Measurements from ENCODE around the gene TMEM30B. TPM values are rescaled to one million over a fixed set of nuclear protein-coding genes. Genes with fewer than 3 reads are reported as not detected.

Gene TMEM30B
- total and polyA plus RNA-seq, 2 of the 4 experiments (the other 2 are of a cell fraction), result 0.03 TPM; not detected in 1

DNA sequence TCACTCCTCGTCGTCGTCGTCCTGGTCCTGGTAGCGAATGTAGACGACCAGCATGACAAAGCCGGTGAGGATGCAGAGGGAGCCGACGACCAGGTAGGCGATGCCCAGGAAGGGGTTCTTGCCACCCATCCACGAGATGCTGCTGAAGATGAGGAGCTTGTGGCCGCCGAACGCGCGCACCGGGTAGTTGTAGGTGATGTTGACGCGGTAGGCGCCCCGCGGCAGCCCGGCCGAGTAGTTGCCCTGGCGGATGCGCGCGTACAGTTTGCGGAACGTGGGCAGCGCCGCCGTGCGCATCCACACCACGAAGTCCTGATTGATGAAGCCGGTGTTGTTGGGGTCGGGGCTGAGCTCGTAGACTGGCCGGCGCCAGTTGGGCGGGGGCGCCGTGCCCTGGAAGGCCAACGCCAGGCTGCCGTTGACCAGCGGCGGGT, 1.0 kb downstream of the TMEM30B start:
- Histone ChIP-seq H3K4ac (ENCODE audit: low read depth, low read length) (peak overlapping the region; percentile 63; the same call in 1 of the 2 replicates), H2AK9ac (replicated peaks; ENCODE audit: low read depth, low read length, poor library complexity) (peak overlapping the region; percentile 74), H3K9me3 (ENCODE audit: control insufficient read depth, insufficient read depth, low read length) (peaks cover 8% of the 10 kb centered on the region; the same call in 1 of the 2 replicates), H3K27ac (ENCODE audit: insufficient read depth, low read length) (no peak overlapping the region), H4K20me1 (ENCODE audit: insufficient read depth, low read length) (no peaks in the 10 kb centered on the region), H2BK120ac (ENCODE audit: low read depth, low read length) (peak overlapping the region; percentile 41; the same call in 1 of the 2 replicates), H3K9ac (ENCODE audit: low read depth, low read length) (no peak overlapping the region), H3K23ac (ENCODE audit: low read depth, low read length) (no peak overlapping the region), H3K56ac (ENCODE audit: extremely low read depth, insufficient read depth, low read length) (no peak overlapping the region), H4K91ac (ENCODE audit: insufficient read depth, low read depth, low read length) (no peak overlapping the region), H2AFZ (replicated peaks; ENCODE audit: low read length, poor library complexity) (peak overlapping the region; percentile 94), H2AK5ac (ENCODE audit: low read depth, low read length) (no peak overlapping the region), H2BK20ac (ENCODE audit: low read depth, low read length) (no peak overlapping the region; the same call in 1 of the 2 replicates), H3K4me2 (ENCODE audit: low read depth, low read length) (peak overlapping the region; percentile 9; the same call in 1 of the 2 replicates), H3K14ac (replicated peaks; ENCODE audit: low read depth, low read length) (no peak overlapping the region), H2BK15ac (ENCODE audit: low read depth, low read length) (peak overlapping the region; percentile 21; the same call in 1 of the 3 replicates), H3K18ac (ENCODE audit: low read depth, low read length) (no peak overlapping the region), H3K9me1 (ENCODE audit: insufficient read depth, low read length) (no peaks in the 10 kb centered on the region), H2BK5ac (ENCODE audit: low read depth, low read length, poor library complexity, severe bottlenecking) (no peak overlapping the region), H3K4me3 (ENCODE audit: insufficient read depth, low read depth, low read length) (peak overlapping the region; percentile 22), H3K27me3 (ENCODE audit: control insufficient read depth, insufficient read depth, low read length) (peaks cover 27% of the 10 kb centered on the region), H3K4me1 (ENCODE audit: control insufficient read depth, insufficient read depth, low read length) (no peaks in the 10 kb centered on the region), H4K8ac (ENCODE audit: low read depth in 2 of 2, low read length in 2 of 2) (peak overlapping the region in 1 of 2 experiments; percentile 72; a peak in 1 of 4 replicates), H3K79me1 (ENCODE audit: low read depth in 1 of 2, low read length in 2 of 2) (no peaks in the 10 kb centered on the region), H3K36me3 (ENCODE audit: control insufficient read depth, insufficient read depth, low read length) (no peaks in the 10 kb centered on the region), H4K5ac (ENCODE audit: low read depth, low read length) (no peak overlapping the region; the same call in 1 of the 2 replicates)
- ChIA-PET CTCF (no interaction called here), POLR2A (ENCODE audit: unreplicated experiment) (no interaction called here)
- TF ChIP-seq FOS (IDR thresholded peaks at IDR 0.05; ENCODE audit: low read depth, low read length), result no peak
- no peak for TF ChIP-seq POLR2A (IDR thresholded peaks at IDR 0.05; ENCODE audit: low read depth, low read length)
- no peak for TF ChIP-seq NFE2L2 (IDR thresholded peaks at IDR 0.05; ENCODE audit: low read depth, low read length)
- TF ChIP-seq RFX5 (IDR thresholded peaks at IDR 0.05; ENCODE audit: low read depth, low read length), result no peak
- ATAC-seq (ENCODE audit: low read depth) (no peak; the same call in 1 of the 2 replicates), DNase-seq (no peak)
- BruUV-seq (replicated peaks), result no TSS peak
- intact Hi-C loops (cut with micrococcal nuclease), result no loop called here
- in situ Hi-C loops (cut with MboI; ENCODE audit: low sequenced_read_pairs), result loop anchor here (10.0 kb wide), 1 partner anchor 935 kb away; no protein-coding TSS in a partner anchor
- WGBS, 2 experiments (ENCODE audit: extremely low coverage in 2 of 2, insufficient read length in 1 of 2), result 24% methylated on average over 10 of the region's 47 CpGs; no CpG with 5 or more reads in 1 of the 2 experiments
- dilution Hi-C loops (cut with HindIII; ENCODE audit: low sequenced_read_pairs, unreplicated experiment), result no loop called here

Data from IMR-90 (cell line).